ENCODE data around the gene ZNF3.

Gene ZNF3

GRCh38 chr7:100044718-100045117 is 36.8 kb downstream of the ZNF3 start:
- Histone ChIP-seq H3K27ac (no peak overlapping the region), H3K9me3 (no peaks in the 10 kb centered on the region), H3K4me3 (ENCODE audit: low read depth in 1 of 2, low read length in 1 of 2) (no peak overlapping the region), H3K4me1 (ENCODE audit: control insufficient read depth in 1 of 2, insufficient read depth in 1 of 2, low read depth in 1 of 2, low read length in 1 of 2) (peaks cover 5 to 6% of the 10 kb centered on the region in 2 experiments), H3K27me3 (no peaks in the 10 kb centered on the region), H3K36me3 (no peaks in the 10 kb centered on the region)
- TF ChIP-seq CTCF (IDR thresholded peaks at IDR 0.05), result no peak

GRCh38 chr7:100040575-100040974 is 40.9 kb downstream of the ZNF3 start:
- no peak for TF ChIP-seq CTCF (IDR thresholded peaks at IDR 0.05)
- Histone ChIP-seq H3K4me3 (ENCODE audit: low read depth in 1 of 2, low read length in 1 of 2) (no peak overlapping the region), H3K36me3 (peaks cover 16% of the 10 kb centered on the region), H3K9me3 (no peaks in the 10 kb centered on the region), H3K27me3 (no peaks in the 10 kb centered on the region), H3K27ac (no peak overlapping the region), H3K4me1 (ENCODE audit: control insufficient read depth in 1 of 2, insufficient read depth in 1 of 2, low read depth in 1 of 2, low read length in 1 of 2) (peaks cover 0 to 8% of the 10 kb centered on the region in 2 experiments)

GRCh38 chr7:100038326-100038725 is 43.2 kb downstream of the ZNF3 start:
- no peak for TF ChIP-seq CTCF (IDR thresholded peaks at IDR 0.05)
- H3K4me1 ChIP-seq (ENCODE audit: control insufficient read depth in 1 of 2, insufficient read depth in 1 of 2, low read depth in 1 of 2, low read length in 1 of 2), result peaks cover 0 to 8% of the 10 kb centered on the region in 2 experiments
- no peak overlapping the region for H3K27ac ChIP-seq
- H3K9me3 ChIP-seq, result no peaks in the 10 kb centered on the region
- H3K27me3 ChIP-seq, result no peaks in the 10 kb centered on the region
- peaks cover 39% of the 10 kb centered on the region for H3K36me3 ChIP-seq
- no peak overlapping the region for H3K4me3 ChIP-seq (ENCODE audit: low read depth in 1 of 2, low read length in 1 of 2)

DNA sequence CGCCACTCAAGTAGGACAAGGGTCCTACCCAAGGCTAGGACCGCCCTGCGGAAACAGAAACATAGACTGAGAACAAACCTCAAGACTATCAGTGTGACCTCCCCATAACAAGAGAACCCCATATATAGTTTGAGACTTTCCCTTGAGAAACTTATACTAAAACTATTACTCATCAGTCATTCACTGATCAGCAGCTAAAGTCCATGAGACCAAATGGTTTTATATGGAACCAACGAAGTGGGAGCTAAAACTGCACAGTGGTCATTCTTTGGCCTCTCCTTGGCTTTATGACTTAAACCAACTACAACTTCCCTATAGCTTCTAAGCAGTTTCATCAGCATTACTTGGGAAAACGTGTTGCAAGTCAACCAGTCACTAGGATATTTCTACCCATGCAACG is 45.6 kb downstream of the ZNF3 start:
- no peak for TF ChIP-seq CTCF (IDR thresholded peaks at IDR 0.05)
- Histone ChIP-seq H3K27me3 (no peaks in the 10 kb centered on the region), H3K9me3 (no peaks in the 10 kb centered on the region), H3K27ac (no peak overlapping the region), H3K4me1 (ENCODE audit: control insufficient read depth in 1 of 2, insufficient read depth in 1 of 2, low read depth in 1 of 2, low read length in 1 of 2) (peaks cover 0 to 6% of the 10 kb centered on the region in 2 experiments), H3K4me3 (ENCODE audit: low read depth in 1 of 2, low read length in 1 of 2) (no peak overlapping the region), H3K36me3 (peaks cover 63% of the 10 kb centered on the region)

DNA sequence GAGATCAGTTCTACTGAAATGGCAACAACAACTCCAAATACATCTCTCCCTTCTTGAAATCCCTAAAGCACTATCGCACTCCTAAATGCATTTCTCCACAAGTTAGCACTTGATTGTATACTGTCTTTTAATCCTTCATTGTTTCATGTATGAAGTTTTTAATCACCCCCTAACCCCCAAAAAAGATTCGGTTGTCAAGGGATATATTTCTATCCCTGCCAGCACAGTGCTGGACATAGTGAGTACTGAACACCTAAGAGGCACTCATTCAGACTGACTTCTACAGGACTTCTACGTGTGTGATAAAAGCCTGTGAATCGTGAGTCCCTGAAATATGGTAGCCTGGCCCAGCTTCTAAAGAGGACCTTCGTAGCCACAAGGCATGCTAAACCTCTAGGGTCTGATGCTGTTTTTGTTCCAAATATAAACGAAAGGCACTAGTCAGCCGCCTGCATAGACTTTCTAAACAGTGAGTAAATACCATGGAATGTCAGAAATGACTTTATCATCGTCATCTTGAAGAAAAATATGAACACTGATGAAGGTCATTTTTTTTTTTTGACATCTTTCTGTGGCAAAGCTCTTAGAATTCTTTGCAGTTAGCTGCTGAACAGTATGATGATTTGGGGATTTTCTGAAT is 46.5 kb downstream of the ZNF3 start:
- no peaks in the 10 kb centered on the region for H3K9me3 ChIP-seq
- peaks cover 72% of the 10 kb centered on the region for H3K36me3 ChIP-seq
- H3K27me3 ChIP-seq, result no peaks in the 10 kb centered on the region
- TF ChIP-seq CTCF (IDR thresholded peaks at IDR 0.05), result no peak
- no peak overlapping the region for H3K4me3 ChIP-seq (ENCODE audit: low read depth in 1 of 2, low read length in 1 of 2)
- peaks cover 0 to 6% of the 10 kb centered on the region in 2 experiments for H3K4me1 ChIP-seq (ENCODE audit: control insufficient read depth in 1 of 2, insufficient read depth in 1 of 2, low read depth in 1 of 2, low read length in 1 of 2)
- H3K27ac ChIP-seq, result no peak overlapping the region

Data from neutrophil (primary cell).